ENCODE measurements around the gene OR10A6. TPM values are rescaled to one million over a fixed set of nuclear protein-coding genes. Genes with fewer than 3 reads are reported as not detected.

Gene OR10A6
- total RNA-seq, 2 experiments from 2014 or later: not detected

DNA sequence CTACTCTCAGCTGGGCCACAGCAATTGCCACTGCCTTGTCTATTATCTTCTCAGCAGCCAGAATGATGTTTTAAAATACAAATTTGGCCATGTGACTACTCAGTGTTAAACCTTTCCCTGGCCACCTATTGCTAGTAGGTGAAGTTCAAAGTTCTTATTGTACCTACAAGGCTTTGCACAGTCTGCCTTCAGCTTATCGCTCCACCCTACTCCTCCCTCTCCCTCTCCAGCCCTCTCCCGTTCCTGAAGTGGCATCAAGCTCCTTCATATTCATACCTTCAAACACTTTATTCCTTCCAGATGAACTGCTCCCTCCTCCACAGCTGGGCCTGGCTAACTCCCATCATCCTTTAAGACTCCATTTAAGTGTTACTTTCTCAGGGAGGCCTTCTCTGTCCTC is 37.3 kb downstream of the OR10A6 start:
- TF ChIP-seq, protein P1, sequence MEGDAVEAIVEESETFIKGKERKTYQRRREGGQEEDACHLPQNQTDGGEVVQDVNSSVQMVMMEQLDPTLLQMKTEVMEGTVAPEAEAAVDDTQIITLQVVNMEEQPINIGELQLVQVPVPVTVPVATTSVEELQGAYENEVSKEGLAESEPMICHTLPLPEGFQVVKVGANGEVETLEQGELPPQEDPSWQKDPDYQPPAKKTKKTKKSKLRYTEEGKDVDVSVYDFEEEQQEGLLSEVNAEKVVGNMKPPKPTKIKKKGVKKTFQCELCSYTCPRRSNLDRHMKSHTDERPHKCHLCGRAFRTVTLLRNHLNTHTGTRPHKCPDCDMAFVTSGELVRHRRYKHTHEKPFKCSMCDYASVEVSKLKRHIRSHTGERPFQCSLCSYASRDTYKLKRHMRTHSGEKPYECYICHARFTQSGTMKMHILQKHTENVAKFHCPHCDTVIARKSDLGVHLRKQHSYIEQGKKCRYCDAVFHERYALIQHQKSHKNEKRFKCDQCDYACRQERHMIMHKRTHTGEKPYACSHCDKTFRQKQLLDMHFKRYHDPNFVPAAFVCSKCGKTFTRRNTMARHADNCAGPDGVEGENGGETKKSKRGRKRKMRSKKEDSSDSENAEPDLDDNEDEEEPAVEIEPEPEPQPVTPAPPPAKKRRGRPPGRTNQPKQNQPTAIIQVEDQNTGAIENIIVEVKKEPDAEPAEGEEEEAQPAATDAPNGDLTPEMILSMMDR (IDR thresholded peaks at IDR 0.05): no peak
- no peak for ATAC-seq (ENCODE audit: poor library complexity)
- H3K27ac Mint-ChIP-seq: no peak overlapping the region

DNA sequence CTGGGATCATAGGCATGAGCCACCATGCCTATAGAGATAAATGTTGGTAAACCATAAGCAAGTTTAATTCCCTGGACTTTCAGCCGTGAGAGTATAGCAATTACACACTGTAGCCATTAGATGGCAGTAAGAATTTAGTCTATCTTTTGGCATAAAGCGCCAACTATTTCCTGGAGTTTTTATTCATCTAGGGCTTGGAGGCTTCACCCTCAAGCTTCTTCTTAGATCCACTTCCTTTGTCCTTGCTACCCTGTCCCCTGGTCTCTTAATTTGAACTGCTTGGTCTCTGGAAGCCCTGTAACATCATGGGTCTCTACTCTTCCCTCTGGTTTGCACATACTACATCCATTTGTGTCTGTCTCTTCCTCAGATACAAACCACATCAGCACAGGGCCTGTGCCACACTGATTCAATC is 38.2 kb downstream of the OR10A6 start:
- peak in 4 of 14 experiments; percentile 3 to 57 (median 50) for DNase-seq
- Mint-ChIP-seq H3K4me3 (no peak overlapping the region), H3K27ac (no peak overlapping the region), H3K36me3 (ENCODE audit: low read depth) (no peaks in the 10 kb centered on the region), H3K9me3 (no peaks in the 10 kb centered on the region), H3K4me1 (ENCODE audit: low read depth) (peaks cover 7% of the 10 kb centered on the region), H3K27me3 (peaks cover 4% of the 10 kb centered on the region)
- no peak overlapping the region for H3K27ac ChIP-seq (ENCODE audit: low read depth in 1 of 2, low read length in 2 of 2)
- no peaks in the 10 kb centered on the region for H3K36me3 ChIP-seq (ENCODE audit: insufficient read depth, low read length)
- CTCF ChIA-PET: interaction anchor here (1.4 to 4.0 kb wide), 4 partner anchors 9 to 206 kb away, joined by 4 to 25 read pairs (median 5); partner anchors contain the start of gene EIF3F
- H3K9me3 ChIP-seq (ENCODE audit: control insufficient read depth in 1 of 2, insufficient read depth in 1 of 2, low read length in 2 of 2): no peaks in the 10 kb centered on the region
- no peaks in the 10 kb centered on the region for H3K4me1 ChIP-seq (ENCODE audit: insufficient read depth, low read length)
- ATAC-seq (ENCODE audit: poor library complexity): peak; percentile 67
- no peaks in the 10 kb centered on the region for H3K27me3 ChIP-seq (ENCODE audit: control insufficient read depth in 1 of 2, insufficient read depth in 2 of 2, low read length in 2 of 2)
- intact Hi-C loops (cut with DNase I, micrococcal nuclease): loop anchor here (1.0 to 2.0 kb wide), 2 partner anchors 94 to 206 kb away; partner anchors contain the start of gene EIF3F (in 2 of the 2)
- H3K4me3 ChIP-seq (ENCODE audit: low read length): no peak overlapping the region
- POLR2A ChIA-PET: interaction anchor here (1.2 kb wide), 1 partner anchor 94 kb away, joined by 6 read pairs; the partner anchor contains the start of gene EIF3F
- TF ChIP-seq, protein P1 (IDR thresholded peaks at IDR 0.05): peak; percentile 73

More for the DNA sequence above, 37.3 kb downstream of the OR10A6 start:
- Mint-ChIP-seq H3K4me1 (ENCODE audit: low read depth) (peaks cover 7% of the 10 kb centered on the region), H3K36me3 (ENCODE audit: low read depth) (no peaks in the 10 kb centered on the region), H3K4me3 (no peak overlapping the region), H3K9me3 (no peaks in the 10 kb centered on the region), H3K27me3 (peaks cover 4% of the 10 kb centered on the region)
- no peak overlapping the region for H3K4me3 ChIP-seq (ENCODE audit: low read length)
- no peaks in the 10 kb centered on the region for H3K27me3 ChIP-seq (ENCODE audit: control insufficient read depth in 1 of 2, insufficient read depth in 2 of 2, low read length in 2 of 2)
- no peaks in the 10 kb centered on the region for H3K4me1 ChIP-seq (ENCODE audit: insufficient read depth, low read length)
- ChIA-PET CTCF (interaction anchor here (1.7 to 4.0 kb wide), 3 partner anchors 10 to 205 kb away, joined by 4 to 25 read pairs (median 6); partner anchors contain the start of gene EIF3F), POLR2A (interaction anchor here (1.2 kb wide), 1 partner anchor 93 kb away, joined by 6 read pairs; the partner anchor contains the start of gene EIF3F)
- H3K9me3 ChIP-seq (ENCODE audit: control insufficient read depth in 1 of 2, insufficient read depth in 1 of 2, low read length in 2 of 2): no peaks in the 10 kb centered on the region
- intact Hi-C loops (cut with DNase I, micrococcal nuclease): loop anchor here in 1 of 2 experiments (1.0 to 2.0 kb wide), 2 partner anchors 94 to 205 kb away; partner anchors contain the start of gene EIF3F
- no peak for DNase-seq
- no peaks in the 10 kb centered on the region for H3K36me3 ChIP-seq (ENCODE audit: insufficient read depth, low read length)
- no peak overlapping the region for H3K27ac ChIP-seq (ENCODE audit: low read depth in 1 of 2, low read length in 2 of 2)

DNA sequence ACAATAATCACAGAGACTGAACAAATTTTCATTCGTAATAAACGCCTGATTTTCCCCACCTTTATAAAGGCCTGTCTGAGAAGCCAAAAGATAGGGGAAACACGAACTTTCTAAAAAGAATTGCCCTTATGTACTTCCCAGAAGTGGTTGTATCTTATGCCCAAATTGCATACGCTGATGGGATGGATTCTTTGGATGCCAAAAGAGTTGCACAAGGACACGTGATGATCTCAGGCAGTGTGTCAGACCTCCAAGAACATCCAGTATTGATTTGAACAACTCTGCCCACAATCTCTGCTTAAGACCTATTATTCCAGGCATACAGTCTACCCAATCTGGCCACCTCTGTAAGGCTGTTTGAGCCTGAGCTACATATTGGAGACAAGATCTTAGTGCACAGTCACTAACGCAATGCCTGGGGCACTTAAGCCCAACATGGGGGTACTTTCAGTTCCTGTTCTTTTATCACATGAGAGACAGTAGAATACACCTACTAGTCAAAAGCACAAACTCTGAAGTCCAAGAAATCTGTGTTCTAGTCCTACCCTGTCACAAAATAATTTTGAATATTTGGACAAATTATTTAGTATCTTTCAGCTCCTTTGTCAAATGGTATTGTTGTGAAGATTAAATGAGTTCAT is 38.9 kb downstream of the OR10A6 start:
- Mint-ChIP-seq H3K4me3 (no peak overlapping the region), H3K36me3 (ENCODE audit: low read depth) (no peaks in the 10 kb centered on the region), H3K4me1 (ENCODE audit: low read depth) (peaks cover 7% of the 10 kb centered on the region), H3K9me3 (no peaks in the 10 kb centered on the region), H3K27ac (no peak overlapping the region), H3K27me3 (peaks cover 4% of the 10 kb centered on the region)
- H3K27me3 ChIP-seq (ENCODE audit: control insufficient read depth in 1 of 2, insufficient read depth in 2 of 2, low read length in 2 of 2): no peaks in the 10 kb centered on the region
- intact Hi-C loops (cut with DNase I, micrococcal nuclease): loop anchor here (1.0 to 2.0 kb wide), 2 partner anchors 95 to 207 kb away; partner anchors contain the start of gene EIF3F (in 1 of the 2)
- TF ChIP-seq, protein P1 (IDR thresholded peaks at IDR 0.05): no peak
- no peak overlapping the region for H3K27ac ChIP-seq (ENCODE audit: low read depth in 1 of 2, low read length in 2 of 2)
- ChIA-PET CTCF (interaction anchor here (1.4 to 4.0 kb wide), 3 partner anchors 14 to 207 kb away, joined by 4 to 25 read pairs (median 4); partner anchors contain the start of gene EIF3F), POLR2A (no interaction called here)
- ATAC-seq (ENCODE audit: poor library complexity) (no peak), DNase-seq (no peak)
- H3K9me3 ChIP-seq (ENCODE audit: control insufficient read depth in 1 of 2, insufficient read depth in 1 of 2, low read length in 2 of 2): no peaks in the 10 kb centered on the region
- no peaks in the 10 kb centered on the region for H3K36me3 ChIP-seq (ENCODE audit: insufficient read depth, low read length)
- H3K4me3 ChIP-seq (ENCODE audit: low read length): no peak overlapping the region
- H3K4me1 ChIP-seq (ENCODE audit: insufficient read depth, low read length): no peaks in the 10 kb centered on the region
